Omental fat pad (tissue), 4 donors: ENCODE measurements around the gene ZRANB3. TPM values are rescaled to one million over a fixed set of nuclear protein-coding genes. Genes with fewer than 3 reads are reported as not detected.
"Not testable (repeated sequence)": the region's sequence is repeated elsewhere in the genome, so short reads cannot be mapped to it uniquely, and the experiment has no call there.

Source experiments
- ATAC-seq: fragments of 150-250 bp; one replicate; pipeline ENCODE4 v1.9.1; 2016; ENCODE audit warnings: mild to moderate bottlenecking, moderate library complexity; ENCODE audit not compliant: low FRiP score
- DNase-seq: peaks from one replicate; pipeline ENCODE4 v3.0.0-alpha.2; 2019; ENCODE audit warnings: low spot score
- CTCF ChIP-seq, 3 donors: fragments of 450-650 bp; IDR thresholded peaks; one replicate each; pipeline ENCODE4 v1.5.1; 2016 to 2017; ENCODE audit warnings: antibody characterized with exemption in 3 of 3, mild to moderate bottlenecking in 3 of 3, moderate library complexity in 2 of 3
- total RNA-seq, 4 donors: library from RNA; depleted of rRNA; stranded (reverse); fragments of >200 nt; gene quantifications; one replicate each; pipeline ENCODE4 v1.1.0, GENCODE V29; 2016

Gene ZRANB3
- total RNA-seq, 4 donors from 2014 or later: 3.3 to 4.0 (median 3.9) TPM

GRCh38 chr2:135422898-135423297 lies 108.1 kb downstream of the ZRANB3 start:
- no peak for TF ChIP-seq CTCF (IDR thresholded peaks at IDR 0.05)
- no peak for ATAC-seq
- no peak for DNase-seq

GRCh38 chr2:135411646-135412045 lies 119.4 kb downstream of the ZRANB3 start:
- no peak for TF ChIP-seq CTCF (IDR thresholded peaks at IDR 0.05)
- ATAC-seq: no peak

GRCh38 chr2:135409436-135409835 lies 121.6 kb downstream of the ZRANB3 start:
- DNase-seq (no peak), ATAC-seq (no peak)
- no peak for TF ChIP-seq CTCF (IDR thresholded peaks at IDR 0.05)

More at GRCh38 chr2:135411646-135412045, 119.4 kb downstream of the ZRANB3 start:
- no peak for DNase-seq

GRCh38 chr2:135396259-135396658 lies 134.8 kb downstream of the ZRANB3 start:
- DNase-seq, ATAC-seq: not testable (repeated sequence)

- TF ChIP-seq CTCF (IDR thresholded peaks at IDR 0.05): no peak
- DNase-seq (no peak), ATAC-seq (no peak)
Observed at GRCh38 chr2:135386993-135387392, 144.0 kb downstream of the ZRANB3 start.

GRCh38 chr2:135378591-135378990 lies 152.4 kb downstream of the ZRANB3 start:
- no peak for ATAC-seq
- TF ChIP-seq CTCF (IDR thresholded peaks at IDR 0.05): no peak

GRCh38 chr2:135373702-135374101 lies 157.3 kb downstream of the ZRANB3 start:
- ATAC-seq (no peak), DNase-seq (no peak)
- TF ChIP-seq CTCF (IDR thresholded peaks at IDR 0.05): no peak

More at GRCh38 chr2:135378591-135378990, 152.4 kb downstream of the ZRANB3 start:
- no peak for DNase-seq

GRCh38 chr2:135349941-135350340 lies 181.1 kb downstream of the ZRANB3 start:
- no peak for TF ChIP-seq CTCF (IDR thresholded peaks at IDR 0.05)
- DNase-seq: no peak
- ATAC-seq: no peak

GRCh38 chr2:135348096-135348704 lies 182.8 kb downstream of the ZRANB3 start:
- not testable (repeated sequence) for DNase-seq, ATAC-seq
